Esophagus squamous epithelium (tissue), 4 donors: ENCODE data around the gene CYSTM1.

Source experiments
- POLR2A ChIP-seq, 4 donors: fragments of 450-650 bp; IDR thresholded peaks; one replicate each; pipeline ENCODE4 v1.6.1; 2017; ENCODE audit warnings: antibody characterized with exemption in 4 of 4, mild to moderate bottlenecking in 4 of 4, moderate library complexity in 3 of 4
- TF ChIP-seq, protein P1 (sequence below), 6 experiments: fragments of 450-650 bp in 4 of 6; fragments of 200-600 bp in 2 of 6; sonication (generic) in 2 of 6; IDR thresholded peaks; one replicate each; pipeline ENCODE4 v1.5.1; 2016 to 2019; ENCODE audit warnings: antibody characterized with exemption in 6 of 6, mild to moderate bottlenecking in 4 of 6, moderate library complexity in 4 of 6

- TF ChIP-seq, protein P1, sequence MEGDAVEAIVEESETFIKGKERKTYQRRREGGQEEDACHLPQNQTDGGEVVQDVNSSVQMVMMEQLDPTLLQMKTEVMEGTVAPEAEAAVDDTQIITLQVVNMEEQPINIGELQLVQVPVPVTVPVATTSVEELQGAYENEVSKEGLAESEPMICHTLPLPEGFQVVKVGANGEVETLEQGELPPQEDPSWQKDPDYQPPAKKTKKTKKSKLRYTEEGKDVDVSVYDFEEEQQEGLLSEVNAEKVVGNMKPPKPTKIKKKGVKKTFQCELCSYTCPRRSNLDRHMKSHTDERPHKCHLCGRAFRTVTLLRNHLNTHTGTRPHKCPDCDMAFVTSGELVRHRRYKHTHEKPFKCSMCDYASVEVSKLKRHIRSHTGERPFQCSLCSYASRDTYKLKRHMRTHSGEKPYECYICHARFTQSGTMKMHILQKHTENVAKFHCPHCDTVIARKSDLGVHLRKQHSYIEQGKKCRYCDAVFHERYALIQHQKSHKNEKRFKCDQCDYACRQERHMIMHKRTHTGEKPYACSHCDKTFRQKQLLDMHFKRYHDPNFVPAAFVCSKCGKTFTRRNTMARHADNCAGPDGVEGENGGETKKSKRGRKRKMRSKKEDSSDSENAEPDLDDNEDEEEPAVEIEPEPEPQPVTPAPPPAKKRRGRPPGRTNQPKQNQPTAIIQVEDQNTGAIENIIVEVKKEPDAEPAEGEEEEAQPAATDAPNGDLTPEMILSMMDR (IDR thresholded peaks at IDR 0.05) = no peak
- no peak for TF ChIP-seq POLR2A (IDR thresholded peaks at IDR 0.05)
Measured at GRCh38 chr5:140148508-140148907, 26.5 kb upstream of the CYSTM1 start.
